WTC11 (cell line): ENCODE results near the gene DTNB.

Experiments used
- NR1H2 ChIP-seq: sonication (generic); formaldehyde crosslinking; IDR thresholded peaks from 2 replicates; pipeline ENCODE4 v1.9.0; 2021; ENCODE audit warnings: mild to moderate bottlenecking, moderate library complexity, missing genetic modification reagents
- PRRX2 ChIP-seq: fragments of 250-450 bp; sonication (Bioruptor Pico); IDR thresholded peaks from 2 replicates; pipeline ENCODE4 v1.8.0; 2021; ENCODE audit warnings: mild to moderate bottlenecking
- ZNF219 ChIP-seq: sonication (generic); formaldehyde crosslinking; IDR thresholded peaks from 2 replicates; pipeline ENCODE4 v1.8.0; 2023; ENCODE audit warnings: missing genetic modification reagents, mild to moderate bottlenecking, borderline replicate concordance
- ZNF232 ChIP-seq: sonication (generic); formaldehyde crosslinking; IDR thresholded peaks from 2 replicates; pipeline ENCODE4 v1.8.0; 2022; ENCODE audit warnings: mild to moderate bottlenecking, missing genetic modification reagents
- ZNF263 ChIP-seq: sonication (generic); formaldehyde crosslinking; IDR thresholded peaks from 2 replicates; pipeline ENCODE4 v1.8.1; 2022; ENCODE audit warnings: low read depth, mild to moderate bottlenecking, moderate library complexity, missing genetic modification reagents
- ZNF416 ChIP-seq: fragments of 250-450 bp; sonication (Bioruptor Pico); IDR thresholded peaks from 2 replicates; pipeline ENCODE4 v1.9.0; 2021; ENCODE audit warnings: mild to moderate bottlenecking, inconsistent platforms
- TF ChIP-seq, protein P1 (sequence below): fragments of 200-600 bp; IDR thresholded peaks from 2 replicates; pipeline ENCODE4 v1.8.0; 2022; ENCODE audit warnings: antibody characterized with exemption
- TF ChIP-seq, protein P2 (sequence below): sonication (generic); formaldehyde crosslinking; IDR thresholded peaks from 2 replicates; pipeline ENCODE4 v1.8.1; 2022; ENCODE audit warnings: low read depth, missing genetic modification reagents, borderline replicate concordance
- TF ChIP-seq, protein P3 (sequence below): sonication (generic); formaldehyde crosslinking; IDR thresholded peaks from 2 replicates; pipeline ENCODE4 v1.8.1; 2023; ENCODE audit warnings: mild to moderate bottlenecking, missing genetic modification reagents, moderate library complexity
- TF ChIP-seq, protein P4 (sequence below): sonication (generic); formaldehyde crosslinking; IDR thresholded peaks from 2 replicates; pipeline ENCODE4 v1.8.1; 2023; ENCODE audit warnings: mild to moderate bottlenecking, missing genetic modification reagents, borderline replicate concordance

DNA sequence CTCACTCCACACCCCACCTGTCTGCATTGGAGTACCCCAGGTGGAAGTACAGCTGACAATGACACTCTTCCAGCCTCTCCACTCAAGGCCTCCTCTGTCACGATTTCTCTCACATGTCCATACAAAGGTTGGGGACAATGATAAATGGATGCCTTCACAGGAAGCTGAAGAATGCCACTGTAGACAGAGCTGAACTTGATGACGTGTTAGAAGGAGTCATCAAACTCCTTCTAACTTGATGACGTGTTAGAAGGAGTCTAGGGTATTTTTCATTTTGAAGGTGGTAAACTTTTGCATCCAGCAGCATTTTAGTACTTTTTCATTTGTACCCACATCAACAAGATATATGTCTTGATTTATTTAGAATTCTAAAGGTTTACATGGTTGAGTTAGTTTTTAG lies 168.2 kb downstream of the DTNB start:
- TF ChIP-seq ZNF219 (CRISPR knock-in tag), result no peak
- TF ChIP-seq, protein P1, sequence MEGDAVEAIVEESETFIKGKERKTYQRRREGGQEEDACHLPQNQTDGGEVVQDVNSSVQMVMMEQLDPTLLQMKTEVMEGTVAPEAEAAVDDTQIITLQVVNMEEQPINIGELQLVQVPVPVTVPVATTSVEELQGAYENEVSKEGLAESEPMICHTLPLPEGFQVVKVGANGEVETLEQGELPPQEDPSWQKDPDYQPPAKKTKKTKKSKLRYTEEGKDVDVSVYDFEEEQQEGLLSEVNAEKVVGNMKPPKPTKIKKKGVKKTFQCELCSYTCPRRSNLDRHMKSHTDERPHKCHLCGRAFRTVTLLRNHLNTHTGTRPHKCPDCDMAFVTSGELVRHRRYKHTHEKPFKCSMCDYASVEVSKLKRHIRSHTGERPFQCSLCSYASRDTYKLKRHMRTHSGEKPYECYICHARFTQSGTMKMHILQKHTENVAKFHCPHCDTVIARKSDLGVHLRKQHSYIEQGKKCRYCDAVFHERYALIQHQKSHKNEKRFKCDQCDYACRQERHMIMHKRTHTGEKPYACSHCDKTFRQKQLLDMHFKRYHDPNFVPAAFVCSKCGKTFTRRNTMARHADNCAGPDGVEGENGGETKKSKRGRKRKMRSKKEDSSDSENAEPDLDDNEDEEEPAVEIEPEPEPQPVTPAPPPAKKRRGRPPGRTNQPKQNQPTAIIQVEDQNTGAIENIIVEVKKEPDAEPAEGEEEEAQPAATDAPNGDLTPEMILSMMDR, result no peak
- no peak for TF ChIP-seq PRRX2 (CRISPR knock-in tag)
- TF ChIP-seq, protein P2, sequence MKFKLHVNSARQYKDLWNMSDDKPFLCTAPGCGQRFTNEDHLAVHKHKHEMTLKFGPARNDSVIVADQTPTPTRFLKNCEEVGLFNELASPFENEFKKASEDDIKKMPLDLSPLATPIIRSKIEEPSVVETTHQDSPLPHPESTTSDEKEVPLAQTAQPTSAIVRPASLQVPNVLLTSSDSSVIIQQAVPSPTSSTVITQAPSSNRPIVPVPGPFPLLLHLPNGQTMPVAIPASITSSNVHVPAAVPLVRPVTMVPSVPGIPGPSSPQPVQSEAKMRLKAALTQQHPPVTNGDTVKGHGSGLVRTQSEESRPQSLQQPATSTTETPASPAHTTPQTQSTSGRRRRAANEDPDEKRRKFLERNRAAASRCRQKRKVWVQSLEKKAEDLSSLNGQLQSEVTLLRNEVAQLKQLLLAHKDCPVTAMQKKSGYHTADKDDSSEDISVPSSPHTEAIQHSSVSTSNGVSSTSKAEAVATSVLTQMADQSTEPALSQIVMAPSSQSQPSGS, result no peak
- TF ChIP-seq ZNF416, result no peak
- TF ChIP-seq ZNF263 (CRISPR knock-in tag), result no peak
- TF ChIP-seq, protein P3, sequence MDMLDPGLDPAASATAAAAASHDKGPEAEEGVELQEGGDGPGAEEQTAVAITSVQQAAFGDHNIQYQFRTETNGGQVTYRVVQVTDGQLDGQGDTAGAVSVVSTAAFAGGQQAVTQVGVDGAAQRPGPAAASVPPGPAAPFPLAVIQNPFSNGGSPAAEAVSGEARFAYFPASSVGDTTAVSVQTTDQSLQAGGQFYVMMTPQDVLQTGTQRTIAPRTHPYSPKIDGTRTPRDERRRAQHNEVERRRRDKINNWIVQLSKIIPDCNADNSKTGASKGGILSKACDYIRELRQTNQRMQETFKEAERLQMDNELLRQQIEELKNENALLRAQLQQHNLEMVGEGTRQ (CRISPR knock-in tag), result no peak
- no peak for TF ChIP-seq ZNF232
- TF ChIP-seq, protein P4, sequence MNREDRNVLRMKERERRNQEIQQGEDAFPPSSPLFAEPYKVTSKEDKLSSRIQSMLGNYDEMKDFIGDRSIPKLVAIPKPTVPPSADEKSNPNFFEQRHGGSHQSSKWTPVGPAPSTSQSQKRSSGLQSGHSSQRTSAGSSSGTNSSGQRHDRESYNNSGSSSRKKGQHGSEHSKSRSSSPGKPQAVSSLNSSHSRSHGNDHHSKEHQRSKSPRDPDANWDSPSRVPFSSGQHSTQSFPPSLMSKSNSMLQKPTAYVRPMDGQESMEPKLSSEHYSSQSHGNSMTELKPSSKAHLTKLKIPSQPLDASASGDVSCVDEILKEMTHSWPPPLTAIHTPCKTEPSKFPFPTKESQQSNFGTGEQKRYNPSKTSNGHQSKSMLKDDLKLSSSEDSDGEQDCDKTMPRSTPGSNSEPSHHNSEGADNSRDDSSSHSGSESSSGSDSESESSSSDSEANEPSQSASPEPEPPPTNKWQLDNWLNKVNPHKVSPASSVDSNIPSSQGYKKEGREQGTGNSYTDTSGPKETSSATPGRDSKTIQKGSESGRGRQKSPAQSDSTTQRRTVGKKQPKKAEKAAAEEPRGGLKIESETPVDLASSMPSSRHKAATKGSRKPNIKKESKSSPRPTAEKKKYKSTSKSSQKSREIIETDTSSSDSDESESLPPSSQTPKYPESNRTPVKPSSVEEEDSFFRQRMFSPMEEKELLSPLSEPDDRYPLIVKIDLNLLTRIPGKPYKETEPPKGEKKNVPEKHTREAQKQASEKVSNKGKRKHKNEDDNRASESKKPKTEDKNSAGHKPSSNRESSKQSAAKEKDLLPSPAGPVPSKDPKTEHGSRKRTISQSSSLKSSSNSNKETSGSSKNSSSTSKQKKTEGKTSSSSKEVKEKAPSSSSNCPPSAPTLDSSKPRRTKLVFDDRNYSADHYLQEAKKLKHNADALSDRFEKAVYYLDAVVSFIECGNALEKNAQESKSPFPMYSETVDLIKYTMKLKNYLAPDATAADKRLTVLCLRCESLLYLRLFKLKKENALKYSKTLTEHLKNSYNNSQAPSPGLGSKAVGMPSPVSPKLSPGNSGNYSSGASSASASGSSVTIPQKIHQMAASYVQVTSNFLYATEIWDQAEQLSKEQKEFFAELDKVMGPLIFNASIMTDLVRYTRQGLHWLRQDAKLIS (CRISPR knock-in tag), result no peak
- TF ChIP-seq NR1H2 (CRISPR knock-in tag), result no peak
